Stimulated activated CD8-positive, alpha-beta memory T cell treated with anti-CD3 and anti-CD28 coated beads, Interleukin-7, amount 100 ng/mL, for 4 hours (primary cell): ENCODE measurements around the gene BBS10.
"Not testable (repeated sequence)": the region's sequence is repeated elsewhere in the genome, so short reads cannot be mapped to it uniquely, and the experiment has no call there.

ENCODE experiments used
- DNase-seq, 2 donors: peaks; one replicate each; pipeline ENCODE4 v3.0.0-alpha.2; 2020; ENCODE audit warnings: low read depth in 2 of 2

The BBS10 gene

GRCh38 chr12:76348079-76348901, at the start of gene BBS10:
TSS of gene BBS10 (minus strand) at chr12:76348415. CDS start at chr12:76348358, 57 bp downstream.
- DNase-seq: peak; percentile 75 to 80

GRCh38 chr12:76391461-76391860, 43.2 kb upstream of the BBS10 start:
- no peak for DNase-seq

- DNase-seq: no peak
Measured at GRCh38 chr12:76387614-76388013, 39.4 kb upstream of the BBS10 start.

- DNase-seq: no peak
Measured at GRCh38 chr12:76384560-76384959, 36.3 kb upstream of the BBS10 start.

- DNase-seq: no peak
Measured at GRCh38 chr12:76383988-76384387, 35.8 kb upstream of the BBS10 start.

- no peak for DNase-seq
Measured at GRCh38 chr12:76379261-76379660, 31.0 kb upstream of the BBS10 start.

GRCh38 chr12:76376876-76377275, 28.7 kb upstream of the BBS10 start:
- DNase-seq: not testable (repeated sequence)

GRCh38 chr12:76375939-76376338, 27.7 kb upstream of the BBS10 start:
- DNase-seq: no peak

GRCh38 chr12:76375470-76375869, 27.3 kb upstream of the BBS10 start:
- no peak for DNase-seq

- DNase-seq: no peak
Measured at GRCh38 chr12:76374386-76375020, 26.3 kb upstream of the BBS10 start.

GRCh38 chr12:76368230-76368629, 20.0 kb upstream of the BBS10 start:
- no peak for DNase-seq

GRCh38 chr12:76366163-76366562, 17.9 kb upstream of the BBS10 start:
- DNase-seq: no peak

GRCh38 chr12:76364131-76364530, 15.9 kb upstream of the BBS10 start:
- not testable (repeated sequence) for DNase-seq

GRCh38 chr12:76360316-76360715, 12.1 kb upstream of the BBS10 start:
- DNase-seq: no peak

- DNase-seq: no peak
Measured at GRCh38 chr12:76356071-76356470, 7.9 kb upstream of the BBS10 start.

- no peak for DNase-seq
Measured at GRCh38 chr12:76346798-76347420, 1.3 kb downstream of the BBS10 start.

- no peak for DNase-seq
Measured at GRCh38 chr12:76346236-76346635, 2.0 kb downstream of the BBS10 start.

GRCh38 chr12:76345569-76345968, 2.6 kb downstream of the BBS10 start:
- no peak for DNase-seq

GRCh38 chr12:76341436-76342030, 6.7 kb downstream of the BBS10 start:
- no peak for DNase-seq

GRCh38 chr12:76340680-76341435, 7.4 kb downstream of the BBS10 start:
- DNase-seq: no peak

GRCh38 chr12:76337583-76337982, 10.6 kb downstream of the BBS10 start:
- DNase-seq: no peak

GRCh38 chr12:76332606-76333005, 15.6 kb downstream of the BBS10 start:
- DNase-seq: no peak
